ENCODE data around the gene MAPK12. TPM values are rescaled to one million over a fixed set of nuclear protein-coding genes. Genes with fewer than 3 reads are reported as not detected.

Gene MAPK12
- total and polyA plus RNA-seq, 10 of the 15 experiments (the other 5 are each of a cell fraction or from before 2014, with no cell fraction given): 1.1 to 38.9 (median 16.3) TPM

DNA sequence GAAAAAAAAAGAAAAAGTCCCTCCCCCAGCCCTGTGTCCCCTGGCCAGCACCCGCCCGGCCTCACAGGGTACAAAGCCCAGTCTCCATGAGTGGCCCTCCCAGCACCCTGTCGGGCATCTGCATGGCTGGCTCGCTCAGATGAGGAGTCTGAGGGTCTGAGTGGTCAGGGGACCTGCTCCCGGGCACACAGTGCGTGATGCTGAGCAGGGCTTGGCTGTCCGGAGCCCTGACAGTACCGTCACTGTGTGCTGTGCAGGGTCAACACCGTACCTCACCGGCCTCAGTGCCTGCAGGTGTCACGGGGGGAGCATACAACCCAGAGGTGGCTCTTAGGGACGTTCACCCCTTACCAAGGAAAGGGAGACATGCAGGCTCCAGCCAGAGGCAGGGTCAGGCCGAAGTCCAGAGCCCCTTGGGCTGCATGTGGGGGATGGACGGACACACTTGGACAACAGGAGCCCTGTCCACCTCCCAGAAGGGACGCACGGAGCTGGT, 49.5 kb upstream of the MAPK12 start:
- ChIA-PET POLR2A (no interaction called here), RAD21 (ENCODE audit: unreplicated experiment) (no interaction called here), SMC1A (ENCODE audit: uncharacterized antibody, unreplicated experiment) (no interaction called here), CTCF (interaction anchor here (0.8 kb wide), 1 partner anchor 15 kb away, joined by 4 read pairs; the partner anchor contains the start of gene DENND6B)
- no peaks in the 10 kb centered on the region for H3K9me3 ChIP-seq (replicated peaks; ENCODE audit: control insufficient read depth, insufficient read depth, low read length)
- FAIRE-seq: no peak
- no peak for DNase-seq (ENCODE audit: low read depth, low spot score)
- ATAC-seq: no peak
- TF ChIP-seq CBFB (IDR thresholded peaks at IDR 0.05; ENCODE audit: low read depth) (no peak), ZNF274 (IDR thresholded peaks at IDR 0.05; ENCODE audit: insufficient read depth, insufficient read length) (no peak), POLR2AphosphoS5 (IDR thresholded peaks at IDR 0.05; ENCODE audit: low read length) (no peak)
- H3K9ac ChIP-seq (ENCODE audit: control insufficient read depth, insufficient read depth, low read length): no peak overlapping the region
- no peaks in the 10 kb centered on the region for H4K20me1 ChIP-seq (ENCODE audit: control insufficient read depth, insufficient read depth)
- H3K27ac ChIP-seq (ENCODE audit: control insufficient read depth, insufficient read depth): no peak overlapping the region
- 88% methylated on average over 11 of the region's 16 CpGs for WGBS (ENCODE audit: insufficient coverage, insufficient replicate concordance, low lambda C conversion rate, missing lambda C conversion rate)
- no TSS peak for BruUV-seq (replicated peaks)
- H3K36me3 ChIP-seq (ENCODE audit: control insufficient read depth in 2 of 2, insufficient read depth in 2 of 2, low read length in 1 of 2): no peaks in the 10 kb centered on the region
- H2AFZ ChIP-seq (ENCODE audit: control insufficient read depth, low read depth, low read length): no peak overlapping the region
- peaks cover 27% of the 10 kb centered on the region for H3K79me2 ChIP-seq (ENCODE audit: control insufficient read depth, insufficient read depth, low read length)
- in situ Hi-C loops (cut with MboI): no loop called here
- H3K4me1 ChIP-seq (ENCODE audit: control insufficient read depth, insufficient read depth, low read length): peaks cover 30% of the 10 kb centered on the region
- no peaks in the 10 kb centered on the region for H3K27me3 ChIP-seq (replicated peaks in 1 of 2; ENCODE audit: control insufficient read depth in 2 of 2, insufficient read depth in 2 of 2, low read length in 1 of 2)
- no peak overlapping the region for H3K4me2 ChIP-seq (ENCODE audit: control insufficient read depth, insufficient read depth)
- intact Hi-C loops (cut with micrococcal nuclease; ENCODE audit: unreplicated experiment): no loop called here
- H3K4me3 ChIP-seq: no peak overlapping the region

DNA sequence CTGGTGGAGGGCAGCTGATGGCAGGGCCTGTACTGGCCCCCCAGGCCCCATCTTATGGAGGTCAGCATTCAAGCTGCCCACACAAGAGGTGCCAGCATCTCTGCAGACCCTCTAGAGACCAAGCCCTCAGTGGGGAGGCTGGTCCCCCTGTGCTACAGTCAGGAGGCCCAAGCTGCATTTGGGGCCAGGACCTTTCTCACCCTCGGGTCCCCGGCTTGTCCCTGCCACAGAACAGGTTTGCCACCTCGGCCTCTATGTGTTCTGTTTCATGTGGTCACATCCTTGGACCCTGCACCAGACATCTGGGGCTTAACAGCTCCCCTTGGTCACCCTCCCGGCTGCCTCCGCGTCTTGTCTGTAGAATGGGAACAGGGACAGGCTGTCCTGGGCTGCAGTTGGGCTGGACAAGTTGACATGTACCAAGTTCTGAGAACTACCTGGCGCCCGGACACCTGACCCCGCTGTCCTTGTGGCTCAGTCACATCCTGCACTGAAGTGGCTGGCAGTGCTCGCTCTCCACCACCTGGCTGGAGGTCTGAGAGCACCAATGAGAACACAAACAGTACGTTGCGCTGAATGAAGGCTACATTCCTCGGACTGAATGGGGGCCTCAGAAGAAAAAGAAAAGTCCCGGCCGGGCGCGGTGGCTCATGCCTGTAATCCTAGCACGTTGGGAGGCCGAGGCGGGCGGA, 48.7 kb upstream of the MAPK12 start:
- Histone ChIP-seq H3K4me3 (no peak overlapping the region), H3K27ac (ENCODE audit: control insufficient read depth, insufficient read depth) (no peak overlapping the region), H3K4me2 (ENCODE audit: control insufficient read depth, insufficient read depth) (no peak overlapping the region), H3K4me1 (ENCODE audit: control insufficient read depth, insufficient read depth, low read length) (peaks cover 26% of the 10 kb centered on the region), H4K20me1 (ENCODE audit: control insufficient read depth, insufficient read depth) (no peaks in the 10 kb centered on the region), H2AFZ (ENCODE audit: control insufficient read depth, low read depth, low read length) (no peak overlapping the region), H3K79me2 (ENCODE audit: control insufficient read depth, insufficient read depth, low read length) (peaks cover 34% of the 10 kb centered on the region), H3K27me3 (replicated peaks in 1 of 2; ENCODE audit: control insufficient read depth in 2 of 2, insufficient read depth in 2 of 2, low read length in 1 of 2) (no peaks in the 10 kb centered on the region), H3K36me3 (ENCODE audit: control insufficient read depth in 2 of 2, insufficient read depth in 2 of 2, low read length in 1 of 2) (no peaks in the 10 kb centered on the region), H3K9ac (ENCODE audit: control insufficient read depth, insufficient read depth, low read length) (no peak overlapping the region), H3K9me3 (replicated peaks; ENCODE audit: control insufficient read depth, insufficient read depth, low read length) (no peaks in the 10 kb centered on the region)
- intact Hi-C loops (cut with micrococcal nuclease; ENCODE audit: unreplicated experiment) (no loop called here), in situ Hi-C loops (cut with MboI) (no loop called here)
- BruUV-seq (replicated peaks): no TSS peak
- POLR2A ChIA-PET: no interaction called here
- SMC1A ChIA-PET (ENCODE audit: uncharacterized antibody, unreplicated experiment): no interaction called here
- 94% methylated on average over 17 of the region's 21 CpGs for WGBS (ENCODE audit: insufficient coverage, insufficient replicate concordance, low lambda C conversion rate, missing lambda C conversion rate)
- no peak for ATAC-seq
- no peak for FAIRE-seq
- CTCF ChIA-PET: interaction anchor here (0.6 kb wide), 1 partner anchor 16 kb away, joined by 3 read pairs; no protein-coding TSS in a partner anchor
- no peak for DNase-seq (ENCODE audit: low read depth, low spot score)
- RAD21 ChIA-PET (ENCODE audit: unreplicated experiment): no interaction called here
- TF ChIP-seq MEF2B (IDR thresholded peaks at IDR 0.05; ENCODE audit: partially characterized antibody, poor library complexity, severe bottlenecking) (no peak), BHLHE40 (IDR thresholded peaks at IDR 0.05; ENCODE audit: borderline replicate concordance in 1 of 2, low read depth in 2 of 2, low read length in 1 of 2) (no peak), NRF1 (conservative IDR thresholded peaks at IDR 0.05; ENCODE audit: low read depth, low read length) (no peak), MTA3 (IDR thresholded peaks at IDR 0.05; ENCODE audit: borderline replicate concordance, low read length) (no peak), ZNF24 (IDR thresholded peaks at IDR 0.05) (no peak), NBN (IDR thresholded peaks at IDR 0.05) (no peak), BCL11A (IDR thresholded peaks at IDR 0.05; ENCODE audit: low read depth, low read length) (no peak), IKZF1 (conservative IDR thresholded peaks at IDR 0.05) (no peak), ZNF207 (IDR thresholded peaks at IDR 0.05; ENCODE audit: borderline replicate concordance) (no peak), MEF2A (IDR thresholded peaks at IDR 0.05; ENCODE audit: insufficient read depth, low read depth, low read length) (no peak), ZNF217 (IDR thresholded peaks at IDR 0.05) (no peak)
- TF ChIP-seq, protein P1, sequence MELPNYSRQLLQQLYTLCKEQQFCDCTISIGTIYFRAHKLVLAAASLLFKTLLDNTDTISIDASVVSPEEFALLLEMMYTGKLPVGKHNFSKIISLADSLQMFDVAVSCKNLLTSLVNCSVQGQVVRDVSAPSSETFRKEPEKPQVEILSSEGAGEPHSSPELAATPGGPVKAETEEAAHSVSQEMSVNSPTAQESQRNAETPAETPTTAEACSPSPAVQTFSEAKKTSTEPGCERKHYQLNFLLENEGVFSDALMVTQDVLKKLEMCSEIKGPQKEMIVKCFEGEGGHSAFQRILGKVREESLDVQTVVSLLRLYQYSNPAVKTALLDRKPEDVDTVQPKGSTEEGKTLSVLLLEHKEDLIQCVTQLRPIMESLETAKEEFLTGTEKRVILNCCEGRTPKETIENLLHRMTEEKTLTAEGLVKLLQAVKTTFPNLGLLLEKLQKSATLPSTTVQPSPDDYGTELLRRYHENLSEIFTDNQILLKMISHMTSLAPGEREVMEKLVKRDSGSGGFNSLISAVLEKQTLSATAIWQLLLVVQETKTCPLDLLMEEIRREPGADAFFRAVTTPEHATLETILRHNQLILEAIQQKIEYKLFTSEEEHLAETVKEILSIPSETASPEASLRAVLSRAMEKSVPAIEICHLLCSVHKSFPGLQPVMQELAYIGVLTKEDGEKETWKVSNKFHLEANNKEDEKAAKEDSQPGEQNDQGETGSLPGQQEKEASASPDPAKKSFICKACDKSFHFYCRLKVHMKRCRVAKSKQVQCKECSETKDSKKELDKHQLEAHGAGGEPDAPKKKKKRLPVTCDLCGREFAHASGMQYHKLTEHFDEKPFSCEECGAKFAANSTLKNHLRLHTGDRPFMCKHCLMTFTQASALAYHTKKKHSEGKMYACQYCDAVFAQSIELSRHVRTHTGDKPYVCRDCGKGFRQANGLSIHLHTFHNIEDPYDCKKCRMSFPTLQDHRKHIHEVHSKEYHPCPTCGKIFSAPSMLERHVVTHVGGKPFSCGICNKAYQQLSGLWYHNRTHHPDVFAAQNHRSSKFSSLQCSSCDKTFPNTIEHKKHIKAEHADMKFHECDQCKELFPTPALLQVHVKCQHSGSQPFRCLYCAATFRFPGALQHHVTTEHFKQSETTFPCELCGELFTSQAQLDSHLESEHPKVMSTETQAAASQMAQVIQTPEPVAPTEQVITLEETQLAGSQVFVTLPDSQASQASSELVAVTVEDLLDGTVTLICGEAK (IDR thresholded peaks at IDR 0.05; ENCODE audit: borderline replicate concordance): no peak
